GM23338 (cell line): ENCODE measurements around the gene PCP4. TPM values are rescaled to one million over a fixed set of nuclear protein-coding genes. Genes with fewer than 3 reads are reported as not detected.
A peak's percentile ranks its signal among the peaks of the same experiment; 100 is the strongest.

Source experiments
- ATAC-seq: fragments of 200-7000 bp; cut with Tn5 transposase; 3 replicates; pipeline ENCODE4 v1.9.1; 2020
- DNase-seq: peaks from one replicate; pipeline ENCODE4 v3.0.0-alpha.2; 2015; ENCODE audit warnings: low spot score
- H2AFZ ChIP-seq: fragments of 200-600 bp; sonication (generic); 2 replicates; pipeline ENCODE4 v1.8.0; 2016; ENCODE audit warnings: antibody characterized with exemption, mild to moderate bottlenecking, moderate library complexity
- H3F3A ChIP-seq: fragments of 200-600 bp; sonication (generic); replicated peaks from 2 replicates; pipeline ENCODE4 v1.8.0; 2017; ENCODE audit warnings: antibody characterized with exemption, mixed run types, low read depth
- H3K27ac ChIP-seq: fragments of 200-600 bp; sonication (generic); 2 replicates; pipeline ENCODE4 v1.6.1; 2016; ENCODE audit warnings: low read depth
- H3K27me3 ChIP-seq: fragments of 200-600 bp; sonication (generic); 2 replicates; pipeline ENCODE4 v1.8.0; 2016; ENCODE audit warnings: mild to moderate bottlenecking, mixed run types, moderate library complexity; ENCODE audit not compliant: insufficient read depth
- H3K36me3 ChIP-seq: fragments of 200-600 bp; sonication (generic); 2 replicates; pipeline ENCODE4 v1.8.0; 2016; ENCODE audit warnings: mild to moderate bottlenecking; ENCODE audit not compliant: insufficient read depth
- H3K4me1 ChIP-seq: fragments of 200-600 bp; sonication (generic); 2 replicates; pipeline ENCODE4 v1.8.0; 2016; ENCODE audit warnings: mild to moderate bottlenecking, moderate library complexity; ENCODE audit not compliant: insufficient read depth
- H3K4me2 ChIP-seq: fragments of 200-600 bp; sonication (generic); 2 replicates; pipeline ENCODE4 v1.7.1; 2017; ENCODE audit warnings: mixed run types
- H3K4me3 ChIP-seq: fragments of 200-600 bp; sonication (generic); 2 replicates; pipeline ENCODE4 v1.6.1; 2016; ENCODE audit warnings: mixed run types
- H3K79me2 ChIP-seq: fragments of 200-600 bp; sonication (generic); replicated peaks from 2 replicates; pipeline ENCODE4 v1.8.0; 2017; ENCODE audit warnings: mild to moderate bottlenecking; ENCODE audit not compliant: insufficient read depth
- H3K9me2 ChIP-seq: fragments of 200-600 bp; sonication (generic); 2 replicates; pipeline ENCODE4 v1.8.0; 2017; ENCODE audit not compliant: insufficient read depth
- H4K20me1 ChIP-seq: fragments of 200-600 bp; sonication (generic); replicated peaks from 2 replicates; pipeline ENCODE4 v1.8.0; 2017; ENCODE audit warnings: mild to moderate bottlenecking; ENCODE audit not compliant: insufficient read depth
- H3K27ac Mint-ChIP-seq: 2 replicates; pipeline ENCODE4 v1.8.0; 2020; ENCODE audit warnings: inconsistent platforms, mild to moderate bottlenecking, moderate library complexity, mixed read lengths
- H3K27me3 Mint-ChIP-seq: 3 replicates; pipeline ENCODE4 v1.8.0; 2022; ENCODE audit warnings: low read depth, mild to moderate bottlenecking, moderate library complexity, mixed read lengths, inconsistent platforms; ENCODE audit not compliant: insufficient read depth, poor library complexity
- H3K36me3 Mint-ChIP-seq: 3 replicates; pipeline ENCODE4 v1.8.0; 2021; ENCODE audit warnings: low read depth, mild to moderate bottlenecking, inconsistent platforms, moderate library complexity, mixed read lengths
- H3K4me1 Mint-ChIP-seq: 3 replicates; pipeline ENCODE4 v1.8.0; 2020; ENCODE audit warnings: mild to moderate bottlenecking, inconsistent platforms, mixed read lengths
- H3K4me3 Mint-ChIP-seq: 3 replicates; pipeline ENCODE4 v1.8.0; 2021; ENCODE audit warnings: moderate library complexity, mild to moderate bottlenecking, inconsistent platforms, mixed read lengths
- H3K9me3 Mint-ChIP-seq: 3 replicates; pipeline ENCODE4 v1.8.0; 2020; ENCODE audit warnings: moderate library complexity, mild to moderate bottlenecking, inconsistent platforms, mixed read lengths
- CREB1 ChIP-seq: fragments of 250-450 bp; sonication (Bioruptor Pico); IDR thresholded peaks from 2 replicates; pipeline ENCODE4 v1.5.0; 2020; ENCODE audit warnings: low read depth, mild to moderate bottlenecking, moderate library complexity
- ETS1 ChIP-seq: IDR thresholded peaks from 2 replicates; pipeline ENCODE4 v1.6.1; 2016; ENCODE audit warnings: antibody characterized with exemption
- EZH2 ChIP-seq: fragments of 200-600 bp; sonication (generic); IDR thresholded peaks from one replicate; pipeline ENCODE4 v1.8.0; 2017; ENCODE audit warnings: antibody characterized with exemption, mild to moderate bottlenecking, low read depth; ENCODE audit not compliant: unreplicated experiment
- EZH2phosphoT487 ChIP-seq: fragments of 200-600 bp; sonication (generic); IDR thresholded peaks from one replicate; pipeline ENCODE4 v1.8.1; 2018; ENCODE audit warnings: antibody characterized with exemption; ENCODE audit not compliant: unreplicated experiment
- NANOG ChIP-seq: IDR thresholded peaks from 2 replicates; pipeline ENCODE4 v1.6.1; 2016; ENCODE audit warnings: antibody characterized with exemption, borderline replicate concordance
- POLR2AphosphoS5 ChIP-seq: IDR thresholded peaks from 2 replicates; pipeline ENCODE4 v1.6.1; 2016; ENCODE audit warnings: antibody characterized with exemption, low read depth
- STAT1 ChIP-seq: IDR thresholded peaks from one replicate; pipeline ENCODE4 v1.6.1; 2016; ENCODE audit warnings: antibody characterized with exemption; ENCODE audit not compliant: unreplicated experiment
- ZNF114 ChIP-seq: fragments of 250-450 bp; sonication (Bioruptor Pico); IDR thresholded peaks from 2 replicates; pipeline ENCODE4 v1.5.0; 2020; ENCODE audit warnings: mild to moderate bottlenecking, moderate library complexity
- ZNF331 ChIP-seq: fragments of 250-450 bp; sonication (Bioruptor Pico); IDR thresholded peaks from 2 replicates; pipeline ENCODE4 v1.5.0; 2020; ENCODE audit warnings: low read depth, mild to moderate bottlenecking, moderate library complexity
- polyA plus RNA-seq: library from polyadenylated mRNA; unstranded; fragments of >200 nt; fragmentation: Nextera tagmentation; extraction: Ambion mirVana; gene quantifications from 2 replicates; pipeline ENCODE4 v1.2.1, GENCODE V29; 2016
- total RNA-seq: library from RNA; depleted of rRNA; stranded (reverse); fragments of >200 nt; shearing (Covaris generic); gene quantifications from 2 replicates; pipeline ENCODE4 v1.2.3, GENCODE V29; 2014
- TF ChIP-seq, protein P1 (sequence below): fragments of 250-450 bp; sonication (Bioruptor Pico); IDR thresholded peaks from 2 replicates; pipeline ENCODE4 v1.5.0; 2020; ENCODE audit warnings: mild to moderate bottlenecking, moderate library complexity

The PCP4 gene
- total and polyA plus RNA-seq, 2 experiments from 2014 or later: 7.3 TPM; not detected in 1

- TF ChIP-seq, protein P1, sequence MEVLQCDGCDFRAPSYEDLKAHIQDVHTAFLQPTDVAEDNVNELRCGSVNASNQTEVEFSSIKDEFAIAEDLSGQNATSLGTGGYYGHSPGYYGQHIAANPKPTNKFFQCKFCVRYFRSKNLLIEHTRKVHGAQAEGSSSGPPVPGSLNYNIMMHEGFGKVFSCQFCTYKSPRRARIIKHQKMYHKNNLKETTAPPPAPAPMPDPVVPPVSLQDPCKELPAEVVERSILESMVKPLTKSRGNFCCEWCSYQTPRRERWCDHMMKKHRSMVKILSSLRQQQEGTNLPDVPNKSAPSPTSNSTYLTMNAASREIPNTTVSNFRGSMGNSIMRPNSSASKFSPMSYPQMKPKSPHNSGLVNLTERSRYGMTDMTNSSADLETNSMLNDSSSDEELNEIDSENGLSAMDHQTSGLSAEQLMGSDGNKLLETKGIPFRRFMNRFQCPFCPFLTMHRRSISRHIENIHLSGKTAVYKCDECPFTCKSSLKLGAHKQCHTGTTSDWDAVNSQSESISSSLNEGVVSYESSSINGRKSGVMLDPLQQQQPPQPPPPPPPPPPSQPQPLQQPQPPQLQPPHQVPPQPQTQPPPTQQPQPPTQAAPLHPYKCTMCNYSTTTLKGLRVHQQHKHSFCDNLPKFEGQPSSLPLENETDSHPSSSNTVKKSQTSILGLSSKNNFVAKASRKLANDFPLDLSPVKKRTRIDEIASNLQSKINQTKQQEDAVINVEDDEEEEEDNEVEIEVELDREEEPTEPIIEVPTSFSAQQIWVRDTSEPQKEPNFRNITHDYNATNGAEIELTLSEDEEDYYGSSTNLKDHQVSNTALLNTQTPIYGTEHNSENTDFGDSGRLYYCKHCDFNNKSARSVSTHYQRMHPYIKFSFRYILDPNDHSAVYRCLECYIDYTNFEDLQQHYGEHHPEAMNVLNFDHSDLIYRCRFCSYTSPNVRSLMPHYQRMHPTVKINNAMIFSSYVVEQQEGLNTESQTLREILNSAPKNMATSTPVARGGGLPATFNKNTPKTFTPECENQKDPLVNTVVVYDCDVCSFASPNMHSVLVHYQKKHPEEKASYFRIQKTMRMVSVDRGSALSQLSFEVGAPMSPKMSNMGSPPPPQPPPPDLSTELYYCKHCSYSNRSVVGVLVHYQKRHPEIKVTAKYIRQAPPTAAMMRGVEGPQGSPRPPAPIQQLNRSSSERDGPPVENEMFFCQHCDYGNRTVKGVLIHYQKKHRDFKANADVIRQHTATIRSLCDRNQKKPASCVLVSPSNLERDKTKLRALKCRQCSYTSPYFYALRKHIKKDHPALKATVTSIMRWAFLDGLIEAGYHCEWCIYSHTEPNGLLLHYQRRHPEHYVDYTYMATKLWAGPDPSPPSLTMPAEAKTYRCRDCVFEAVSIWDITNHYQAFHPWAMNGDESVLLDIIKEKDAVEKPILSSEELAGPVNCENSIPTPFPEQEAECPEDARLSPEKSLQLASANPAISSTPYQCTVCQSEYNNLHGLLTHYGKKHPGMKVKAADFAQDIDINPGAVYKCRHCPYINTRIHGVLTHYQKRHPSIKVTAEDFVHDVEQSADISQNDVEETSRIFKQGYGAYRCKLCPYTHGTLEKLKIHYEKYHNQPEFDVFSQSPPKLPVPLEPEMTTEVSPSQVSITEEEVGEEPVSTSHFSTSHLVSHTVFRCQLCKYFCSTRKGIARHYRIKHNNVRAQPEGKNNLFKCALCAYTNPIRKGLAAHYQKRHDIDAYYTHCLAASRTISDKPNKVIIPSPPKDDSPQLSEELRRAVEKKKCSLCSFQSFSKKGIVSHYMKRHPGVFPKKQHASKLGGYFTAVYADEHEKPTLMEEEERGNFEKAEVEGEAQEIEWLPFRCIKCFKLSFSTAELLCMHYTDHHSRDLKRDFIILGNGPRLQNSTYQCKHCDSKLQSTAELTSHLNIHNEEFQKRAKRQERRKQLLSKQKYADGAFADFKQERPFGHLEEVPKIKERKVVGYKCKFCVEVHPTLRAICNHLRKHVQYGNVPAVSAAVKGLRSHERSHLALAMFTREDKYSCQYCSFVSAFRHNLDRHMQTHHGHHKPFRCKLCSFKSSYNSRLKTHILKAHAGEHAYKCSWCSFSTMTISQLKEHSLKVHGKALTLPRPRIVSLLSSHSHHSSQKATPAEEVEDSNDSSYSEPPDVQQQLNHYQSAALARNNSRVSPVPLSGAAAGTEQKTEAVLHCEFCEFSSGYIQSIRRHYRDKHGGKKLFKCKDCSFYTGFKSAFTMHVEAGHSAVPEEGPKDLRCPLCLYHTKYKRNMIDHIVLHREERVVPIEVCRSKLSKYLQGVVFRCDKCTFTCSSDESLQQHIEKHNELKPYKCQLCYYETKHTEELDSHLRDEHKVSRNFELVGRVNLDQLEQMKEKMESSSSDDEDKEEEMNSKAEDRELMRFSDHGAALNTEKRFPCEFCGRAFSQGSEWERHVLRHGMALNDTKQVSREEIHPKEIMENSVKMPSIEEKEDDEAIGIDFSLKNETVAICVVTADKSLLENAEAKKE (CRISPR knock-in tag): no peak
- TF ChIP-seq STAT1 (no peak), CREB1 (CRISPR knock-in tag) (no peak)
These were observed 88.1 kb downstream of the PCP4 start (continued) for GRCh38 chr21:39955326-39955725.

GRCh38 chr21:39956586-39956985 lies 89.3 kb downstream of the PCP4 start:
- DNase-seq (peak; percentile 10), ATAC-seq (peak; percentile 45; the same call in 2 of the 3 replicates)
- Histone ChIP-seq H3K4me1 (peaks cover 16% of the 10 kb centered on the region), H3K36me3 (no peaks in the 10 kb centered on the region), H3K27me3 (no peaks in the 10 kb centered on the region), H4K20me1 (no peaks in the 10 kb centered on the region), H3K9me2 (peaks cover 10% of the 10 kb centered on the region; the same call in 1 of the 2 replicates), H3K79me2 (no peaks in the 10 kb centered on the region), H3F3A (no peaks in the 10 kb centered on the region), H3K4me3 (no peak overlapping the region), H2AFZ (peak overlapping the region; percentile 16; the same call in 1 of the 2 replicates), H3K27ac (no peak overlapping the region), H3K4me2 (no peak overlapping the region)
- Mint-ChIP-seq H3K36me3 (peaks cover 5% of the 10 kb centered on the region), H3K4me3 (no peak overlapping the region), H3K27me3 (peaks cover 4% of the 10 kb centered on the region), H3K9me3 (peaks cover 28% of the 10 kb centered on the region), H3K4me1 (peaks cover 7% of the 10 kb centered on the region), H3K27ac (no peak overlapping the region)
- TF ChIP-seq EZH2: no peak
- TF ChIP-seq NANOG: no peak
- TF ChIP-seq EZH2phosphoT487: no peak
- no peak for TF ChIP-seq ZNF114 (CRISPR knock-in tag)
- no peak for TF ChIP-seq POLR2AphosphoS5
- no peak for TF ChIP-seq ZNF331 (CRISPR knock-in tag)
- TF ChIP-seq, protein P1 (CRISPR knock-in tag): no peak
- TF ChIP-seq ETS1: no peak
